Ascending aorta (tissue), 2 donors: ENCODE data around the gene RPRD2. TPM values are rescaled to one million over a fixed set of nuclear protein-coding genes. Genes with fewer than 3 reads are reported as not detected.

Source experiments
- DNase-seq, 2 donors: peaks; one replicate each; pipeline ENCODE4 v3.0.0-alpha.2; 2019; ENCODE audit warnings: low spot score in 2 of 2
- H3K27ac ChIP-seq, 2 donors: fragments of 200-600 bp; sonication (generic); one replicate each; pipeline ENCODE4 v1.5.1; 2016 to 2017; ENCODE audit warnings: mild to moderate bottlenecking in 1 of 2
- H3K27me3 ChIP-seq: fragments of 200-600 bp; sonication (generic); one replicate; pipeline ENCODE4 v1.5.1; 2017
- H3K36me3 ChIP-seq, 2 donors: fragments of 200-600 bp; sonication (generic); one replicate each; pipeline ENCODE4 v1.5.1; 2016
- H3K4me1 ChIP-seq, 2 donors: fragments of 200-600 bp; sonication (generic); one replicate each; pipeline ENCODE4 v1.5.1; 2016 to 2017; ENCODE audit warnings: mild to moderate bottlenecking in 1 of 2
- H3K4me3 ChIP-seq, 2 donors: fragments of 200-600 bp; sonication (generic); one replicate each; pipeline ENCODE4 v1.5.1; 2016 to 2017; ENCODE audit warnings: mild to moderate bottlenecking in 1 of 2
- H3K9me3 ChIP-seq, 2 donors: fragments of 200-600 bp; sonication (generic); one replicate each; pipeline ENCODE4 v1.5.1; 2016
- intact Hi-C: fragments of 100-400 bp; cut with DNase I; formaldehyde crosslinking; loops from one replicate; pipeline ENCODE4 v1.15.1; 2023
- total RNA-seq: library from RNA; depleted of rRNA; stranded (reverse); fragments of >200 nt; gene quantifications from one replicate; pipeline ENCODE4 v1.1.0, GENCODE V29; 2016
- TF ChIP-seq, protein P1 (sequence below), 3 experiments: fragments of 200-600 bp in 2 of 3; fragments of 450-650 bp in 1 of 3; sonication (generic) in 2 of 3; IDR thresholded peaks; one replicate each; pipeline ENCODE4 v1.5.1; 2016 to 2019; ENCODE audit warnings: antibody characterized with exemption in 3 of 3, mild to moderate bottlenecking in 1 of 3, moderate library complexity in 1 of 3

The RPRD2 gene
- total RNA-seq, 1 donor from 2014 or later = 13.7 TPM

DNA sequence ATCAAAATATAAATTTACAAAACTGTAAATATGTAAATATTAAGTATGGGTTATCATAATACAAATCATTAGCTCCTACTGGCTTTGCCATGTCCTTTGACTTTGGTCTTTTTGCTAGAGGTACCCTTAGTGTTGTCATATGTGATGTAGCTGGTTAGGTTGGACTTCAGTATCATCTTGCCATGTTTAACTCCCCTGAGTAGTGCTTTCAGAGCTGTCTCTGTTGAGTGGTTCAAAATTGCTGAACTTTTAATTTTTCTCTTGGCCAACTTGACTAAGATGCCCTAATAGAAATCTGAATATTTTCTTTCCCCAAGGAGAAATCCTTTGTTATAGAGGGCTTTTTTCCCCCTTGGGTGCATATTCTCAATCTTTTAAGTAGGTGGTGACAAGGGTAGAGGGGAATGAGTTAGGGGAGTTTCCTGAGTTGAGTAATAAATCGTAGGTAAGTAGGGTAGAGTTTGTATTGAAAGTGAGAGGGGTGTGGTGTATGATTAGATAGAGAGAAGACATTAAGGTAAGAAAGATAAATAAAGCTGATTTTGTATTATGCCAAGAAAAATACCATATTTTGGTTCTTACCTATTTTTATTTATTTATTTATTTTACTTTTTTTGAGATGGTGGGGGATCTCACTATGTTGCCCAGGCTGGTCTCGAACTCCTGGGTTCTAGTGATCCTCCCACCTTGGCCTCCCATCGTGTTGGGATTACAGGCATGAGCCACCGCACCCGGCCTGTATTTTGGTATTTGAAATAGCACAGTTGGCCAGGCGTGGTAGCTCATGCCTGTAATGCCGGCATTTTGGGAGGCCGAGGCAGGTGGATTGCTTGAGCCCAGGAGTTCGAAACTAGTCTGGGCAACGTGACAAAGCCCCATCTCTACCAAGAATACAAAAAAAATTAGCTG is 21.8 kb downstream of the RPRD2 start:
- no peaks in the 10 kb centered on the region for H3K9me3 ChIP-seq
- DNase-seq = no peak
- H3K4me3 ChIP-seq = no peak overlapping the region
- no peaks in the 10 kb centered on the region for H3K27me3 ChIP-seq
- H3K36me3 ChIP-seq = peaks cover 0 to 4% of the 10 kb centered on the region in 2 donors
- H3K4me1 ChIP-seq = peaks cover 0 to 3% of the 10 kb centered on the region in 2 donors
- intact Hi-C loops = no loop called here
- no peak overlapping the region for H3K27ac ChIP-seq
- TF ChIP-seq, protein P1, sequence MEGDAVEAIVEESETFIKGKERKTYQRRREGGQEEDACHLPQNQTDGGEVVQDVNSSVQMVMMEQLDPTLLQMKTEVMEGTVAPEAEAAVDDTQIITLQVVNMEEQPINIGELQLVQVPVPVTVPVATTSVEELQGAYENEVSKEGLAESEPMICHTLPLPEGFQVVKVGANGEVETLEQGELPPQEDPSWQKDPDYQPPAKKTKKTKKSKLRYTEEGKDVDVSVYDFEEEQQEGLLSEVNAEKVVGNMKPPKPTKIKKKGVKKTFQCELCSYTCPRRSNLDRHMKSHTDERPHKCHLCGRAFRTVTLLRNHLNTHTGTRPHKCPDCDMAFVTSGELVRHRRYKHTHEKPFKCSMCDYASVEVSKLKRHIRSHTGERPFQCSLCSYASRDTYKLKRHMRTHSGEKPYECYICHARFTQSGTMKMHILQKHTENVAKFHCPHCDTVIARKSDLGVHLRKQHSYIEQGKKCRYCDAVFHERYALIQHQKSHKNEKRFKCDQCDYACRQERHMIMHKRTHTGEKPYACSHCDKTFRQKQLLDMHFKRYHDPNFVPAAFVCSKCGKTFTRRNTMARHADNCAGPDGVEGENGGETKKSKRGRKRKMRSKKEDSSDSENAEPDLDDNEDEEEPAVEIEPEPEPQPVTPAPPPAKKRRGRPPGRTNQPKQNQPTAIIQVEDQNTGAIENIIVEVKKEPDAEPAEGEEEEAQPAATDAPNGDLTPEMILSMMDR (IDR thresholded peaks at IDR 0.05) = no peak

DNA sequence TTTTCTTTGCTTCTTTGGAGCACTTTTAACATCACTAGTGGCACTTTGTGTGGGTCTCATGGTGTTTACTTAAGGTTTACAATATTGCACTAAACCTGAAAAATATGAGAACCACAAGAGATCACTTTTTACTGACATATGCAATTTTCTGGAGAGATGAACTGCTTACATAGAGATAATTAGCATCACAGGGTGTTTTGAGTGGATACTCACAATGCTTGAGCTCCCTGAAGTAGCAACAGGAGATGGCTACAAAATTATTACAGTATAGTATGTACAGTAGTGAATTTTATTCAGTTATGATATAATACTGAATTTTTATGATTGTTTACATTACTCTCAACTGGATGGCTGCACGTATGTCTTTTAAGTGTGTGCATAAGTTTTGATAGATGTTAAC is 22.6 kb downstream of the RPRD2 start:
- intact Hi-C loops = no loop called here

DNA sequence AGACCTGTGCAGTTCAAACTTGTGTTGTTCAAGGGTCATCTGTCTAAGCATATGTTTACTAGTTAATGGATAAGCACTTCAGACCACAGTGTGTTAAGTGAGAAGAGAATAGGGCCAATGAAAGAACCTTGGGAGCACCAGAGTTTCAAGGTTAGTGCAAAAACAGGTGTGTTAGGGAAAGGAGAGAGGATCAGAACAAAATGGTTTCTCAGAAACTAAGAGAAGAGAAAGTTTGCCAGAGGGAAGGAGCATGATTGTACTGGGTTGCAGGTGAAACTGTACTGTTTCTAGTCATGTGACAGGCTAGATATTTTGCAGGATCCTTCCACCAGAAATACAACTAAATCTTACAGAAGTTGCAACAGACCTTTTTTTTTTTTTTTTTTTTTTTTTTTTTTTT is 23.3 kb downstream of the RPRD2 start:
- TF ChIP-seq, protein P1 (IDR thresholded peaks at IDR 0.05) = no peak
- H3K4me3 ChIP-seq = no peak overlapping the region
- no peaks in the 10 kb centered on the region for H3K9me3 ChIP-seq
- intact Hi-C loops = no loop called here
- H3K27me3 ChIP-seq = no peaks in the 10 kb centered on the region
- H3K36me3 ChIP-seq = peaks cover 0 to 4% of the 10 kb centered on the region in 2 donors
- peaks cover 0 to 3% of the 10 kb centered on the region in 2 donors for H3K4me1 ChIP-seq
- no peak for DNase-seq
- no peak overlapping the region for H3K27ac ChIP-seq

More for the DNA sequence above, 22.6 kb downstream of the RPRD2 start:
- TF ChIP-seq, protein P1 (IDR thresholded peaks at IDR 0.05) = no peak
- H3K27ac ChIP-seq = no peak overlapping the region
- H3K27me3 ChIP-seq = no peaks in the 10 kb centered on the region
- peaks cover 0 to 3% of the 10 kb centered on the region in 2 donors for H3K4me1 ChIP-seq
- no peak for DNase-seq
- no peaks in the 10 kb centered on the region for H3K9me3 ChIP-seq
- H3K4me3 ChIP-seq = no peak overlapping the region
- H3K36me3 ChIP-seq = peaks cover 0 to 4% of the 10 kb centered on the region in 2 donors

DNA sequence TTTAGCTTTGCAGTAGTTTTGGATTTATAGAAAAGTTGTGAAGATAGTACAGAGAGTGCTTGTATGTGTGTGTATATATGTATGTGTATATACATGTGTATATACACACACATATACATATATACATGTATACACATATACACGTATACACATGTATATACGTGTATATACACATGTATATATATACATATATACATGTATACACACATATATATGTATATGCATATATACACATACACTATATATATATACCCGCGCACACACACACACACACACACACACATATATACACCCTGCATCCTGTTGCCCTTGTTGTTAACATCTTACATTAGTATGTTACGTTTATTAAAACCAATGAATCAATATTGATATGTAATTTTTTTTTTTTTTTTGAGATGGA is 24.3 kb downstream of the RPRD2 start:
- Histone ChIP-seq H3K27me3 (no peaks in the 10 kb centered on the region), H3K9me3 (no peaks in the 10 kb centered on the region), H3K27ac (no peak overlapping the region), H3K4me1 (peaks cover 0 to 3% of the 10 kb centered on the region in 2 donors), H3K4me3 (no peak overlapping the region), H3K36me3 (no peaks in the 10 kb centered on the region)
- TF ChIP-seq, protein P1 (IDR thresholded peaks at IDR 0.05) = no peak
- DNase-seq = no peak
- intact Hi-C loops = no loop called here

DNA sequence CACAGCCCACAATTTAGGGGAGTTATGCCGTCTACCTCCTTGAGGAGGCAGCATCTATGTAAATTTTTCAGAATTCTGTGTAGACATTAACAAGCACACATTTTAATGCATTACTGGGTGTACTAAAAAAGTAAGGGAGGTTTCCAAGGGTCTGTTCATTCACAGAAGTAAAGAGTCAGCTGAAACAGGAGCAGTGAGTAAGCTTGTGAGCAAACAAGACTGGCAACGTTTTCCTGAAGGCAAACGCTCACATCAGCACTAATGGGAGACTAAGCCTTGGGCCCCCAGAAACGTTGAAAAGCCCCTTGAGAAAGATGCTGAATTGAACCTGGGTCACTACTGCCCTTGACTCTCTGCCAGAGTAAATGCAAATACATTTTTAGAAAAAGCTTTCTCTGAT is 25.7 kb downstream of the RPRD2 start:
- no peak overlapping the region for H3K4me3 ChIP-seq
- intact Hi-C loops = no loop called here
- no peak for DNase-seq
- H3K27me3 ChIP-seq = no peaks in the 10 kb centered on the region
- H3K4me1 ChIP-seq = no peaks in the 10 kb centered on the region
- H3K27ac ChIP-seq = no peak overlapping the region
- H3K9me3 ChIP-seq = no peaks in the 10 kb centered on the region
- TF ChIP-seq, protein P1 (IDR thresholded peaks at IDR 0.05) = no peak
- H3K36me3 ChIP-seq = no peaks in the 10 kb centered on the region
